K562 (cell line): ENCODE data around the gene MRFAP1. TPM values are rescaled to one million over a fixed set of nuclear protein-coding genes. Genes with fewer than 3 reads are reported as not detected.

Experiments
- ATF7 ChIP-seq: fragments of 450-650 bp; IDR thresholded peaks from 2 replicates; pipeline ENCODE4 v1.7.1; 2014; ENCODE audit warnings: mild to moderate bottlenecking, moderate library complexity
- BRD4 ChIP-seq: fragments of 200-600 bp; sonication (generic); IDR thresholded peaks from 2 replicates; pipeline ENCODE4 v1.6.1; 2017; ENCODE audit warnings: inconsistent platforms
- CEBPB ChIP-seq: fragments of 450-650 bp; IDR thresholded peaks from 2 replicates; pipeline ENCODE4 v1.6.1; 2016; ENCODE audit warnings: missing genetic modification characterization, missing compliant biosample characterization
- CXXC5 ChIP-seq: fragments of 250-450 bp; sonication (Bioruptor Pico); IDR thresholded peaks from 2 replicates; pipeline ENCODE4 v1.8.0; 2022; ENCODE audit warnings: inconsistent platforms, mild to moderate bottlenecking, moderate library complexity
- DMBX1 ChIP-seq: fragments of 250-450 bp; sonication (Bioruptor Pico); IDR thresholded peaks from 2 replicates; pipeline ENCODE4 v1.8.0; 2022; ENCODE audit warnings: inconsistent platforms, mild to moderate bottlenecking, moderate library complexity, borderline replicate concordance
- EP400 ChIP-seq: fragments of 450-650 bp; IDR thresholded peaks from 2 replicates; pipeline ENCODE4 v1.6.1; 2017; ENCODE audit warnings: antibody characterized with exemption, mild to moderate bottlenecking, moderate library complexity
- ETV5 ChIP-seq: sonication (generic); formaldehyde crosslinking; IDR thresholded peaks from 2 replicates; pipeline ENCODE4 v1.4.0; 2020; ENCODE audit warnings: low read depth, mild to moderate bottlenecking, missing genetic modification reagents
- KDM5B ChIP-seq: fragments of 200-600 bp; sonication (generic); IDR thresholded peaks from 2 replicates; pipeline ENCODE4 v1.6.1; 2012; ENCODE audit warnings: low read depth, mild to moderate bottlenecking, moderate library complexity, low read length, control low read depth, inconsistent platforms; ENCODE audit not compliant: insufficient replicate concordance
- L3MBTL2 ChIP-seq: fragments of 450-650 bp; IDR thresholded peaks from 2 replicates; pipeline ENCODE4 v1.6.1; 2016; ENCODE audit warnings: mild to moderate bottlenecking, moderate library complexity
- MAZ ChIP-seq, 2 experiments: fragments of 450-650 bp in 1 of 2; sonication (generic) in 1 of 2; formaldehyde crosslinking; IDR thresholded peaks in 1 of 2; conservative IDR thresholded peaks in 1 of 2; 2 replicates each; pipeline versions ENCODE4 v1.4.0 to v1.5.0; 2020; ENCODE audit warnings: mild to moderate bottlenecking in 1 of 2, missing genetic modification reagents in 1 of 2
- MCM5 ChIP-seq: fragments of 450-650 bp; IDR thresholded peaks from 2 replicates; pipeline ENCODE4 v1.6.1; 2016; ENCODE audit warnings: low read depth
- NFRKB ChIP-seq: fragments of 450-650 bp; IDR thresholded peaks from 2 replicates; pipeline ENCODE4 v1.6.1; 2016; ENCODE audit warnings: low read depth
- NRF1 ChIP-seq, 2 experiments: fragments of 450-650 bp; IDR thresholded peaks in 1 of 2; conservative IDR thresholded peaks in 1 of 2; 2 replicates each; pipeline ENCODE4 v1.6.1; 2014; ENCODE audit warnings: mild to moderate bottlenecking in 2 of 2
- PCBP2 ChIP-seq: fragments of 200-400 bp; formaldehyde crosslinking; IDR thresholded peaks from 2 replicates; pipeline ENCODE4 v1.6.1; 2018; ENCODE audit warnings: low read length, low read depth, mild to moderate bottlenecking, moderate library complexity; ENCODE audit not compliant: poor library complexity, severe bottlenecking
- SMAD4 ChIP-seq: fragments of 250-450 bp; sonication (Bioruptor Pico); conservative IDR thresholded peaks from 2 replicates; pipeline ENCODE4 v1.8.0; 2021; ENCODE audit warnings: inconsistent platforms, mild to moderate bottlenecking, moderate library complexity
- TAF9B ChIP-seq: fragments of 450-650 bp; IDR thresholded peaks from 2 replicates; pipeline ENCODE4 v1.6.1; 2018; ENCODE audit warnings: mild to moderate bottlenecking; ENCODE audit not compliant: partially characterized antibody
- TBP ChIP-seq: optimal IDR thresholded peaks from 2 replicates; pipeline ENCODE3; 2011; ENCODE audit warnings: low read depth, low read length, improper control_type of control experiment
- TRIM24 ChIP-seq, 2 experiments: fragments of 450-650 bp; IDR thresholded peaks; 2 replicates each; pipeline ENCODE4 v1.6.1; 2016
- ZNF23 ChIP-seq: fragments of 250-450 bp; sonication (Bioruptor Pico); IDR thresholded peaks from 2 replicates; pipeline ENCODE4 v1.4.0; 2020; ENCODE audit warnings: mild to moderate bottlenecking
- ZSCAN29 ChIP-seq: fragments of 450-650 bp; IDR thresholded peaks from 2 replicates; pipeline ENCODE4 v1.6.1; 2017
- polyA plus RNA-seq, 8 experiments: library from polyadenylated mRNA; depleted of rRNA in 4 of 8; stranded (reverse) in 5 of 8; unstranded in 3 of 8; fragments of >200 nt; fragmentation: Nextera tagmentation in 2 of 8; fragmentation: Illumina TruSeq in 1 of 8; extraction: Ambion mirVana in 2 of 8; extraction: Trizol in 1 of 8; gene quantifications; 2 replicates each; pipeline versions ENCODE4 v1.2.1 to v1.2.3, GENCODE V29; 2011 to 2014; ENCODE audit warnings: inconsistent platforms in 1 of 8, missing spikeins in 1 of 8
- total RNA-seq, 7 experiments: library from RNA; depleted of rRNA in 6 of 7; stranded (reverse); fragments of >200 nt in 6 of 7; fragmentation: Illumina TruSeq in 2 of 7; extraction: Trizol in 2 of 7; gene quantifications; 2 replicates each; pipeline versions ENCODE4 v1.2.1 to v1.2.3, GENCODE V29; 2011 to 2021; ENCODE audit warnings: low replicate concordance in 1 of 7
- TF ChIP-seq, protein P1 (sequence below): fragments of 450-650 bp; formaldehyde crosslinking; conservative IDR thresholded peaks from 2 replicates; pipeline ENCODE4 v1.4.0; 2022; ENCODE audit warnings: mild to moderate bottlenecking, missing genetic modification characterization
- TF ChIP-seq, protein P2 (sequence below): fragments of 450-650 bp; IDR thresholded peaks from 2 replicates; pipeline ENCODE4 v1.6.1; 2016; ENCODE audit warnings: missing biosample characterization, missing genetic modification characterization
- TF ChIP-seq, protein P3 (sequence below): fragments of 250-450 bp; sonication (Bioruptor Pico); IDR thresholded peaks from 2 replicates; pipeline ENCODE4 v1.8.0; 2022; ENCODE audit warnings: moderate library complexity, mild to moderate bottlenecking, inconsistent platforms

Gene MRFAP1
- total and polyA plus RNA-seq, 9 of the 15 experiments (the other 6 are each of a cell fraction or from before 2014, with no cell fraction given) = 46.0 to 270 (median 151) TPM

DNA sequence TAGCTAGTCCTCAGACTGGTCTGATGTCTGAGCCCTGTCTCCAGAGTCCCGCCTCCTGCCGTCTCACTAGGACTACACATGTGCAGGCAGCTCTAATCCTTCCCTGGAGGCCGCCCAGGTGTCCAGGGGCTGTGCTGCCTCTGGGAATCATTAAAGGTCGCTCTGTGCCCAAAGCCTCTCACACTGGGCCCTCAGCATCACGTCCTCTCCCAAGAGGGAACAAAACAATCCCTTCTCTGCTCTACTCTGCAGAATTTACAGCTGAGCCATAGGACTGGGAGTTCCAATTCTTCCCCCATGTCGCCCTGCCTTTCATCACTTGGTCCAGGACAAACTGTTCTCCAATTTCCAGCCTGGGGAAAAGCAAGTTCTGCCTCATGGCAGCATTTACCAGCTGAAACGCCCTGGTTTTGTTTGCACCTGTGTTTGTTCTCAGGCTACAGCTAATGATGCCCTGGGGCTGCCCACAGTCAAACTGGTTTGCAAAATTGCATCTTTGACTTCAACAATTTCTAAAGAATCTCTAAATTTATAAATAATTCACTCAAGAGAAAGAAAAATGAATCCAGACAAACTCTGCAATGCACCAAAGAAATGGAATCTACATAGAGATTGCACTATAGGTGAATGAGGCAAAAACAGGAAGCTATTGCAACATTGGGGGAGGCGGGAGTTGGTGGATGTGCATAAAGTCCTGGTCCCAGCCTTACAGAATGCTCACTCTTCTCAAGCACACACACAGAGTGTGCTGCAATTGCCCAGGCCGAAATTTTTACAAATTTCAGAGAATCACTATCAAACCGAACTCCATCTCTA lies 7.2 kb upstream of the MRFAP1 start (continued):
- TF ChIP-seq KDM5B (peak; percentile 51), L3MBTL2 (peak; percentile 53; the same call in 1 of the 2 replicates), SMAD4 (CRISPR knock-in tag) (0 out of 2 replicates have a peak, but pooled peaks have one; percentile 55), TRIM24 (IDR thresholded peaks at IDR 0.05) (peak; percentile 86 to 87; a peak in 3 of 4 replicates), MAZ (CRISPR knock-in tag; conservative IDR thresholded peaks at IDR 0.05 in 1 of 2, IDR thresholded peaks at IDR 0.05 in 1 of 2) (peak in 1 of 2 experiments; percentile 22; a peak in 2 of 4 replicates), PCBP2 (no peak), ZSCAN29 (no peak), NFRKB (peak; percentile 64; the same call in 1 of the 2 replicates), ETV5 (CRISPR knock-in tag) (peak; percentile 63; the same call in 1 of the 2 replicates), DMBX1 (CRISPR knock-in tag) (0 out of 2 replicates have a peak, but pooled peaks have one; percentile 26), MCM5 (no peak), CXXC5 (peak; percentile 34; the same call in 1 of the 2 replicates), NRF1 (conservative IDR thresholded peaks at IDR 0.05 in 1 of 2, IDR thresholded peaks at IDR 0.05 in 1 of 2) (peak; percentile 69 to 75), ZNF23 (CRISPR knock-in tag) (no peak), CEBPB (peak; percentile 98), TAF9B (no peak), EP400 (peak; percentile 69), TBP (peak; percentile 32), ATF7 (peak; percentile 75), BRD4 (0 out of 2 replicates have a peak, but pooled peaks have one; percentile 26)
- TF ChIP-seq, protein P1, sequence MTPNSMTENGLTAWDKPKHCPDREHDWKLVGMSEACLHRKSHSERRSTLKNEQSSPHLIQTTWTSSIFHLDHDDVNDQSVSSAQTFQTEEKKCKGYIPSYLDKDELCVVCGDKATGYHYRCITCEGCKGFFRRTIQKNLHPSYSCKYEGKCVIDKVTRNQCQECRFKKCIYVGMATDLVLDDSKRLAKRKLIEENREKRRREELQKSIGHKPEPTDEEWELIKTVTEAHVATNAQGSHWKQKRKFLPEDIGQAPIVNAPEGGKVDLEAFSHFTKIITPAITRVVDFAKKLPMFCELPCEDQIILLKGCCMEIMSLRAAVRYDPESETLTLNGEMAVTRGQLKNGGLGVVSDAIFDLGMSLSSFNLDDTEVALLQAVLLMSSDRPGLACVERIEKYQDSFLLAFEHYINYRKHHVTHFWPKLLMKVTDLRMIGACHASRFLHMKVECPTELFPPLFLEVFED (CRISPR knock-in tag) = no peak
- TF ChIP-seq, protein P2, sequence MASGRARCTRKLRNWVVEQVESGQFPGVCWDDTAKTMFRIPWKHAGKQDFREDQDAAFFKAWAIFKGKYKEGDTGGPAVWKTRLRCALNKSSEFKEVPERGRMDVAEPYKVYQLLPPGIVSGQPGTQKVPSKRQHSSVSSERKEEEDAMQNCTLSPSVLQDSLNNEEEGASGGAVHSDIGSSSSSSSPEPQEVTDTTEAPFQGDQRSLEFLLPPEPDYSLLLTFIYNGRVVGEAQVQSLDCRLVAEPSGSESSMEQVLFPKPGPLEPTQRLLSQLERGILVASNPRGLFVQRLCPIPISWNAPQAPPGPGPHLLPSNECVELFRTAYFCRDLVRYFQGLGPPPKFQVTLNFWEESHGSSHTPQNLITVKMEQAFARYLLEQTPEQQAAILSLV (tag) = peak; percentile 87
- TF ChIP-seq, protein P3, sequence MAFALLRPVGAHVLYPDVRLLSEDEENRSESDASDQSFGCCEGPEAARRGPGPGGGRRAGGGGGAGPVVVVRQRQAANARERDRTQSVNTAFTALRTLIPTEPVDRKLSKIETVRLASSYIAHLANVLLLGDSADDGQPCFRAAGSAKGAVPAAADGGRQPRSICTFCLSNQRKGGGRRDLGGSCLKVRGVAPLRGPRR (CRISPR knock-in tag) = peak; percentile 78; the same call in 1 of the 2 replicates
